ENCODE data around the gene ALG3.

The ALG3 gene

GRCh38 chr3:184260724-184261269 lies 12.0 kb upstream of the ALG3 start:
- no peak for FAIRE-seq
- TF ChIP-seq POLR2AphosphoS5 (IDR thresholded peaks at IDR 0.05; ENCODE audit: low read depth, low read length) = no peak
- TF ChIP-seq POLR2A (IDR thresholded peaks at IDR 0.05; ENCODE audit: low read depth, low read length) = no peak
- no peak for TF ChIP-seq TAF1 (IDR thresholded peaks at IDR 0.05; ENCODE audit: low read depth, low read length)
- TF ChIP-seq POU2F2 (IDR thresholded peaks at IDR 0.05; ENCODE audit: low read depth, low read length) = no peak
- no peak for TF ChIP-seq SPI1 (IDR thresholded peaks at IDR 0.05; ENCODE audit: low read depth, low read length)
- no peak for TF ChIP-seq PAX5 (IDR thresholded peaks at IDR 0.05; ENCODE audit: insufficient read depth, low read length, severe bottlenecking)
- no peak for DNase-seq (ENCODE audit: insufficient read length, low spot score)

- FAIRE-seq (no peak), DNase-seq (ENCODE audit: insufficient read length, low spot score) (peak; percentile 65)
- TF ChIP-seq SPI1 (IDR thresholded peaks at IDR 0.05; ENCODE audit: low read depth, low read length) = no peak
- no peak for TF ChIP-seq TAF1 (IDR thresholded peaks at IDR 0.05; ENCODE audit: low read depth, low read length)
- no peak for TF ChIP-seq POU2F2 (IDR thresholded peaks at IDR 0.05; ENCODE audit: low read depth, low read length)
- TF ChIP-seq POLR2A (IDR thresholded peaks at IDR 0.05; ENCODE audit: low read depth, low read length) = no peak
- TF ChIP-seq POLR2AphosphoS5 (IDR thresholded peaks at IDR 0.05; ENCODE audit: low read depth, low read length) = no peak
- no peak for TF ChIP-seq PAX5 (IDR thresholded peaks at IDR 0.05; ENCODE audit: insufficient read depth, low read length, severe bottlenecking)
Observed at GRCh38 chr3:184259878-184260723, 11.3 kb upstream of the ALG3 start.

- no peak for TF ChIP-seq SPI1 (IDR thresholded peaks at IDR 0.05; ENCODE audit: low read depth, low read length)
- no peak for TF ChIP-seq POLR2A (IDR thresholded peaks at IDR 0.05; ENCODE audit: low read depth, low read length)
- TF ChIP-seq PAX5 (IDR thresholded peaks at IDR 0.05; ENCODE audit: insufficient read depth, low read length, severe bottlenecking) = no peak
- no peak for TF ChIP-seq POLR2AphosphoS5 (IDR thresholded peaks at IDR 0.05; ENCODE audit: low read depth, low read length)
- TF ChIP-seq POU2F2 (IDR thresholded peaks at IDR 0.05; ENCODE audit: low read depth, low read length) = no peak
- TF ChIP-seq TAF1 (IDR thresholded peaks at IDR 0.05; ENCODE audit: low read depth, low read length) = no peak
- no peak for DNase-seq (ENCODE audit: insufficient read length, low spot score)
- FAIRE-seq = no peak
Observed at GRCh38 chr3:184259396-184259877, 10.7 kb upstream of the ALG3 start.

GRCh38 chr3:184258926-184259325 lies 10.2 kb upstream of the ALG3 start:
- FAIRE-seq (no peak), DNase-seq (ENCODE audit: insufficient read length, low spot score) (no peak)
- TF ChIP-seq POLR2A (IDR thresholded peaks at IDR 0.05; ENCODE audit: low read depth, low read length) (no peak), TAF1 (IDR thresholded peaks at IDR 0.05; ENCODE audit: low read depth, low read length) (no peak), POLR2AphosphoS5 (IDR thresholded peaks at IDR 0.05; ENCODE audit: low read depth, low read length) (no peak), POU2F2 (IDR thresholded peaks at IDR 0.05; ENCODE audit: low read depth, low read length) (no peak), SPI1 (IDR thresholded peaks at IDR 0.05; ENCODE audit: low read depth, low read length) (no peak), PAX5 (IDR thresholded peaks at IDR 0.05; ENCODE audit: insufficient read depth, low read length, severe bottlenecking) (no peak)

- FAIRE-seq = no peak
- DNase-seq (ENCODE audit: insufficient read length, low spot score) = no peak
- TF ChIP-seq POLR2AphosphoS5 (IDR thresholded peaks at IDR 0.05; ENCODE audit: low read depth, low read length) = no peak
- TF ChIP-seq POU2F2 (IDR thresholded peaks at IDR 0.05; ENCODE audit: low read depth, low read length) = no peak
- no peak for TF ChIP-seq TAF1 (IDR thresholded peaks at IDR 0.05; ENCODE audit: low read depth, low read length)
- TF ChIP-seq POLR2A (IDR thresholded peaks at IDR 0.05; ENCODE audit: low read depth, low read length) = no peak
- no peak for TF ChIP-seq SPI1 (IDR thresholded peaks at IDR 0.05; ENCODE audit: low read depth, low read length)
- no peak for TF ChIP-seq PAX5 (IDR thresholded peaks at IDR 0.05; ENCODE audit: insufficient read depth, low read length, severe bottlenecking)
Observed at GRCh38 chr3:184257083-184257915, 8.5 kb upstream of the ALG3 start.

GRCh38 chr3:184255291-184256039 lies 6.7 kb upstream of the ALG3 start:
- FAIRE-seq = no peak
- TF ChIP-seq PAX5 (IDR thresholded peaks at IDR 0.05; ENCODE audit: insufficient read depth, low read length, severe bottlenecking) (no peak), POLR2A (IDR thresholded peaks at IDR 0.05; ENCODE audit: low read depth, low read length) (no peak), POLR2AphosphoS5 (IDR thresholded peaks at IDR 0.05; ENCODE audit: low read depth, low read length) (no peak), TAF1 (IDR thresholded peaks at IDR 0.05; ENCODE audit: low read depth, low read length) (no peak), SPI1 (IDR thresholded peaks at IDR 0.05; ENCODE audit: low read depth, low read length) (no peak), POU2F2 (IDR thresholded peaks at IDR 0.05; ENCODE audit: low read depth, low read length) (no peak)
- DNase-seq (ENCODE audit: insufficient read length, low spot score) = no peak

GRCh38 chr3:184250167-184250828 lies 1.5 kb upstream of the ALG3 start:
- peak; percentile 84 for DNase-seq (ENCODE audit: insufficient read length, low spot score)
- TF ChIP-seq TAF1 (IDR thresholded peaks at IDR 0.05; ENCODE audit: low read depth, low read length) (no peak), PAX5 (IDR thresholded peaks at IDR 0.05; ENCODE audit: insufficient read depth, low read length, severe bottlenecking) (no peak), POU2F2 (IDR thresholded peaks at IDR 0.05; ENCODE audit: low read depth, low read length) (no peak), POLR2A (IDR thresholded peaks at IDR 0.05; ENCODE audit: low read depth, low read length) (no peak)
- peak; percentile 88 for FAIRE-seq
